ENCODE data around the gene PSRC1.

- TF ChIP-seq POLR2A (IDR thresholded peaks at IDR 0.05; ENCODE audit: low read depth) = no peak
- no peak for TF ChIP-seq EP300 (IDR thresholded peaks at IDR 0.05)
Observed at GRCh38 chr1:109290998-109291397, 8.1 kb upstream of the PSRC1 start.
